Neural cell (in vitro differentiated cells): Measurements from ENCODE around the gene MTMR12. TPM values are rescaled to one million over a fixed set of nuclear protein-coding genes. Genes with fewer than 3 reads are reported as not detected.

Experiments used
- H2AFZ ChIP-seq: fragments of 200-600, 300-800 bp; sonication (generic), shearing (Covaris generic); 2 replicates; pipeline ENCODE4 v1.6.0; 2014; ENCODE audit warnings: low read depth, mild to moderate bottlenecking, antibody characterized with exemption, low read length, moderate library complexity
- H3F3A ChIP-seq: fragments of 200-600 bp; shearing (Covaris generic); 2 replicates; pipeline ENCODE4 v1.6.1; 2016; ENCODE audit warnings: mild to moderate bottlenecking, moderate library complexity, mixed read lengths, antibody characterized with exemption, low read length; ENCODE audit not compliant: insufficient read depth, poor library complexity, severe bottlenecking
- H3K27ac ChIP-seq: fragments of 200-600, 300-800 bp; sonication (generic), shearing (Covaris generic); 2 replicates; pipeline ENCODE4 v1.5.1; 2014; ENCODE audit warnings: mild to moderate bottlenecking, low read length, moderate library complexity
- H3K27me3 ChIP-seq: fragments of 300-800, 200-600 bp; sonication (generic), shearing (Covaris generic); 2 replicates; pipeline ENCODE4 v1.6.0; 2014; ENCODE audit warnings: mild to moderate bottlenecking, low read depth, low read length, moderate library complexity; ENCODE audit not compliant: insufficient read depth
- H3K36me3 ChIP-seq: fragments of 300-800, 200-600 bp; sonication (generic), shearing (Covaris generic); 2 replicates; pipeline ENCODE4 v1.5.1; 2014; ENCODE audit warnings: mild to moderate bottlenecking, antibody characterized with exemption, low read length, moderate library complexity; ENCODE audit not compliant: insufficient read depth
- H3K4me2 ChIP-seq: fragments of 300-800, 200-600 bp; sonication (generic), shearing (Covaris generic); 2 replicates; pipeline ENCODE4 v1.6.0; 2014; ENCODE audit warnings: mild to moderate bottlenecking, low read length
- H3K4me3 ChIP-seq: fragments of 300-800, 200-600 bp; sonication (generic), shearing (Covaris generic); 2 replicates; pipeline ENCODE4 v1.5.1; 2014; ENCODE audit warnings: mild to moderate bottlenecking, low read length, moderate library complexity
- H3K79me2 ChIP-seq: fragments of 200-600 bp; shearing (Covaris generic); replicated peaks from 2 replicates; pipeline ENCODE4 v1.6.0; 2014; ENCODE audit warnings: mild to moderate bottlenecking, low read length, moderate library complexity; ENCODE audit not compliant: insufficient read depth
- H3K9ac ChIP-seq: fragments of 300-800, 200-600 bp; sonication (generic), shearing (Covaris generic); 2 replicates; pipeline ENCODE4 v1.6.1; 2016; ENCODE audit warnings: mild to moderate bottlenecking, low read length, mixed read lengths
- H3K9me2 ChIP-seq: fragments of 200-600 bp; shearing (Covaris generic); 2 replicates; pipeline ENCODE4 v1.6.1; 2016; ENCODE audit warnings: mild to moderate bottlenecking, low read length, mixed read lengths; ENCODE audit not compliant: insufficient read depth
- H3K9me3 ChIP-seq: fragments of 200-600, 300-800 bp; sonication (generic), shearing (Covaris generic); 2 replicates; pipeline ENCODE4 v1.6.1; 2016; ENCODE audit warnings: mild to moderate bottlenecking, mixed run types, low read length, moderate library complexity, mixed read lengths
- H4K20me1 ChIP-seq: fragments of 200-600 bp; shearing (Covaris generic); 2 replicates; pipeline ENCODE4 v1.6.1; 2016; ENCODE audit warnings: mild to moderate bottlenecking, mixed run types; ENCODE audit not compliant: insufficient read depth
- CTCF ChIP-seq: fragments of 450-650 bp; IDR thresholded peaks from 2 replicates; pipeline ENCODE4 v1.5.1; 2014; ENCODE audit warnings: antibody characterized with exemption, mild to moderate bottlenecking, moderate library complexity; ENCODE audit not compliant: poor library complexity, severe bottlenecking
- EP300 ChIP-seq: fragments of 450-650 bp; conservative IDR thresholded peaks from 2 replicates; pipeline ENCODE4 v1.6.1; 2014; ENCODE audit warnings: antibody characterized with exemption, mild to moderate bottlenecking, moderate library complexity; ENCODE audit not compliant: poor library complexity, severe bottlenecking
- EZH2 ChIP-seq: fragments of 200-600, 300-800 bp; shearing (Covaris generic), sonication (generic); IDR thresholded peaks from 2 replicates; pipeline ENCODE4 v1.6.1; 2014; ENCODE audit warnings: antibody characterized with exemption, low read length, borderline replicate concordance, mild to moderate bottlenecking; ENCODE audit not compliant: insufficient read depth, poor library complexity, severe bottlenecking
- MXI1 ChIP-seq: fragments of 450-650 bp; conservative IDR thresholded peaks from 2 replicates; pipeline ENCODE4 v1.6.1; 2014; ENCODE audit warnings: antibody characterized with exemption, mild to moderate bottlenecking; ENCODE audit not compliant: poor library complexity, severe bottlenecking
- POLR2AphosphoS5 ChIP-seq: IDR thresholded peaks from 2 replicates; pipeline ENCODE4 v1.6.1; 2012
- RAD21 ChIP-seq: fragments of 450-650 bp; conservative IDR thresholded peaks from 2 replicates; pipeline ENCODE4 v1.6.1; 2014; ENCODE audit warnings: antibody characterized with exemption, mild to moderate bottlenecking, moderate library complexity
- SMC3 ChIP-seq: fragments of 450-650 bp; conservative IDR thresholded peaks from 2 replicates; pipeline ENCODE4 v1.6.1; 2014; ENCODE audit warnings: antibody characterized with exemption, mild to moderate bottlenecking, moderate library complexity; ENCODE audit not compliant: poor library complexity
- TAF1 ChIP-seq: IDR thresholded peaks from 2 replicates; pipeline ENCODE4 v1.6.1; 2012; ENCODE audit warnings: low read depth
- polyA plus RNA-seq: library from polyadenylated mRNA; depleted of rRNA; stranded (reverse); fragments of >200 nt; gene quantifications from 2 replicates; pipeline ENCODE4 v1.2.3, GENCODE V29; 2014
- TF ChIP-seq, protein P1 (sequence below): IDR thresholded peaks from 2 replicates; pipeline ENCODE4 v1.6.1; 2012; ENCODE audit warnings: borderline replicate concordance

The MTMR12 gene
- polyA plus RNA-seq, 1 donor from 2014 or later = 13.5 TPM

DNA sequence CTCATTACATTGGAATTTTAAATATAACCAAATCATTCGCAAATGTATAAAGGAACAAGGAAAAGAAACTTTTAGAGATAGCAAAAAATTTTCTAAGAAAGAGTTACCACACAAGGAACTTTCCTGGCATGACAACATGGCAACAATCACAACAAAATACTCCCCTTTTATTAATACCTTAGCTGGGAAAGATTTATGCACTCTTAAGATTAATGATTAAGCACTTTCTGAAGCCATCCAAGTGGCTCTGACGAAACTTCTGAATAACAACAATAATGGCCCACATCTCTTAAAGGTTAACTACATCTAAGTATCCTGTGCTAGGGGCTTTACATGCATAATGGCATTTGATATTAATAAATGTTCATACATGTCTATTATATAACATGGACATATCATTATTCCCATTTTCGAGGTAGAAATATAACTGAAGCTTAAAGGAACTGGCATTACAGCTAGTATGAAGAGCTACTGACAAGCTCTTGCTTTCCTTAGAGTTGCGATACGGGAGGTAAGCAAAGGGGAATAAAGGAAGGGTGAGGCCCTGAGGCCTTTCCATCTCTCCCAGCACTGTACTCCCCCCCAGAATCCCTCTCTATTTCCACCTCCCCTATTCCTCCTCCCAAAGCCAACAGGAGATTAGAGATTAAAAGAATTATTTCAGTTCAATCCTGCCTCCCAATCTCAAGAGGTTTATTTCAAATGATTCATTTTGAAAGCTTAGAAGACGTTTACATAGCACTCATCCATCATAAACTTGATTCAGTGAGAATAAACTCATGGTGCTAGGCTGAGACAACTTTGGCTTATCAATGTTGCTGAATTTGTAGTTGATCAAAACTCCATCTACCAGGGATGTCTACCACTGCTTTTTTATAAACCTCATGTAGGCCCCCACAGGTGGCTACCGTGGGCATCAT lies 9.6 kb downstream of the MTMR12 start:
- no peak overlapping the region for H3K4me3 ChIP-seq
- no peak overlapping the region for H3K4me2 ChIP-seq
- H4K20me1 ChIP-seq = no peaks in the 10 kb centered on the region

GRCh38 chr5:32301891-32302290 lies 10.8 kb downstream of the MTMR12 start:
- H3K79me2 ChIP-seq = peaks cover 45% of the 10 kb centered on the region
- TF ChIP-seq EP300 (no peak), MXI1 (no peak), POLR2AphosphoS5 (no peak), TAF1 (no peak), RAD21 (no peak), CTCF (no peak), EZH2 (no peak)

More for the DNA sequence above, 9.6 kb downstream of the MTMR12 start:
- Histone ChIP-seq H3K27ac (no peak overlapping the region), H3K9me2 (no peaks in the 10 kb centered on the region), H3K27me3 (no peaks in the 10 kb centered on the region), H3K79me2 (peaks cover 55% of the 10 kb centered on the region), H3K9me3 (no peaks in the 10 kb centered on the region), H3K36me3 (no peaks in the 10 kb centered on the region), H2AFZ (no peak overlapping the region), H3F3A (no peaks in the 10 kb centered on the region), H3K9ac (no peak overlapping the region)
- TF ChIP-seq EZH2 (no peak), RAD21 (no peak), MXI1 (no peak), CTCF (no peak), EP300 (no peak), TAF1 (no peak), SMC3 (no peak), POLR2AphosphoS5 (no peak)
- TF ChIP-seq, protein P1, sequence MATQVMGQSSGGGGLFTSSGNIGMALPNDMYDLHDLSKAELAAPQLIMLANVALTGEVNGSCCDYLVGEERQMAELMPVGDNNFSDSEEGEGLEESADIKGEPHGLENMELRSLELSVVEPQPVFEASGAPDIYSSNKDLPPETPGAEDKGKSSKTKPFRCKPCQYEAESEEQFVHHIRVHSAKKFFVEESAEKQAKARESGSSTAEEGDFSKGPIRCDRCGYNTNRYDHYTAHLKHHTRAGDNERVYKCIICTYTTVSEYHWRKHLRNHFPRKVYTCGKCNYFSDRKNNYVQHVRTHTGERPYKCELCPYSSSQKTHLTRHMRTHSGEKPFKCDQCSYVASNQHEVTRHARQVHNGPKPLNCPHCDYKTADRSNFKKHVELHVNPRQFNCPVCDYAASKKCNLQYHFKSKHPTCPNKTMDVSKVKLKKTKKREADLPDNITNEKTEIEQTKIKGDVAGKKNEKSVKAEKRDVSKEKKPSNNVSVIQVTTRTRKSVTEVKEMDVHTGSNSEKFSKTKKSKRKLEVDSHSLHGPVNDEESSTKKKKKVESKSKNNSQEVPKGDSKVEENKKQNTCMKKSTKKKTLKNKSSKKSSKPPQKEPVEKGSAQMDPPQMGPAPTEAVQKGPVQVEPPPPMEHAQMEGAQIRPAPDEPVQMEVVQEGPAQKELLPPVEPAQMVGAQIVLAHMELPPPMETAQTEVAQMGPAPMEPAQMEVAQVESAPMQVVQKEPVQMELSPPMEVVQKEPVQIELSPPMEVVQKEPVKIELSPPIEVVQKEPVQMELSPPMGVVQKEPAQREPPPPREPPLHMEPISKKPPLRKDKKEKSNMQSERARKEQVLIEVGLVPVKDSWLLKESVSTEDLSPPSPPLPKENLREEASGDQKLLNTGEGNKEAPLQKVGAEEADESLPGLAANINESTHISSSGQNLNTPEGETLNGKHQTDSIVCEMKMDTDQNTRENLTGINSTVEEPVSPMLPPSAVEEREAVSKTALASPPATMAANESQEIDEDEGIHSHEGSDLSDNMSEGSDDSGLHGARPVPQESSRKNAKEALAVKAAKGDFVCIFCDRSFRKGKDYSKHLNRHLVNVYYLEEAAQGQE = no peak

More at GRCh38 chr5:32301891-32302290, 10.8 kb downstream of the MTMR12 start:
- Histone ChIP-seq H3K4me3 (no peak overlapping the region), H3F3A (no peaks in the 10 kb centered on the region), H3K4me2 (no peak overlapping the region), H4K20me1 (no peaks in the 10 kb centered on the region), H3K27me3 (no peaks in the 10 kb centered on the region), H3K9me2 (no peaks in the 10 kb centered on the region), H2AFZ (no peak overlapping the region), H3K9ac (no peak overlapping the region), H3K27ac (no peak overlapping the region), H3K9me3 (no peaks in the 10 kb centered on the region), H3K36me3 (no peaks in the 10 kb centered on the region)
